ENCODE measurements around the gene TNPO2.

The TNPO2 gene

DNA sequence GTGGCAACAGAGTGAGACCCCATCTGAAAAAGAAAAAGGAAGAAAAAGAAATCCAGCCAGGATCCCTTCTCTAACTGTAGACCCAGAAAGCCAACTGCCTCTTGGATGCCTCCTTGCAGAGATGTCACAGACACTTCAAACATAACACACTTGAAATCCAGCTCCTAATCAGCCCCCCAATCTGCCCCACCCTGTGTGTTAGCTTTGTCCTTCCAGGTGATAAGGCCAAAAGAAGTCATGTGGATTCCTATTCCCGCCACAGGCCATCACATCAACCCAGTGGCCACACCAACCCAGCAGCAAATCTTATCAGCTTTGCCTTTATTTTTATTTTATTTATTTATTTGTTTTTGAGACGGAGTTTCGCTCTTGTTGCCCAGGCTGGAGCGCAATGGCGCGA lies 36.0 kb upstream of the TNPO2 start:
- no peaks in the 10 kb centered on the region for H3K4me1 ChIP-seq (ENCODE audit: low read length)
- no peak overlapping the region for H3K4me3 ChIP-seq (ENCODE audit: low read length)
- no peak for TF ChIP-seq EZH2phosphoT487 (IDR thresholded peaks at IDR 0.05; ENCODE audit: low read depth)
- H3K9me3 ChIP-seq (ENCODE audit: insufficient read depth, low read length) = no peaks in the 10 kb centered on the region
- H3K27me3 ChIP-seq (ENCODE audit: low read depth, low read length) = no peaks in the 10 kb centered on the region
- H3K9ac ChIP-seq (ENCODE audit: low read length) = no peak overlapping the region
- peaks cover 7% of the 10 kb centered on the region for H3K36me3 ChIP-seq (replicated peaks; ENCODE audit: low read depth, low read length)
- H2AFZ ChIP-seq (ENCODE audit: low read depth, low read length) = no peak overlapping the region
- H3K4me2 ChIP-seq (ENCODE audit: low read length) = no peak overlapping the region
- H3K79me2 ChIP-seq (ENCODE audit: low read length) = no peaks in the 10 kb centered on the region
- H3K27ac ChIP-seq (ENCODE audit: low read length) = no peak overlapping the region
- H4K20me1 ChIP-seq (ENCODE audit: insufficient read depth, low read length) = no peaks in the 10 kb centered on the region

GRCh38 chr19:12757544-12758274 lies 34.0 kb upstream of the TNPO2 start:
- H3K79me2 ChIP-seq (ENCODE audit: low read length) = no peaks in the 10 kb centered on the region
- H3K4me1 ChIP-seq (ENCODE audit: low read length) = no peaks in the 10 kb centered on the region
- H3K9me3 ChIP-seq (ENCODE audit: insufficient read depth, low read length) = no peaks in the 10 kb centered on the region
- H3K4me2 ChIP-seq (ENCODE audit: low read length) = no peak overlapping the region
- no peaks in the 10 kb centered on the region for H3K36me3 ChIP-seq (replicated peaks; ENCODE audit: low read depth, low read length)
- H3K27me3 ChIP-seq (ENCODE audit: low read depth, low read length) = 0 out of 2 replicates have a peak, but pooled peaks cover 5% of the 10 kb centered on the region
- H3K9ac ChIP-seq (ENCODE audit: low read length) = no peak overlapping the region
- no peak overlapping the region for H3K4me3 ChIP-seq (ENCODE audit: low read length)
- H4K20me1 ChIP-seq (ENCODE audit: insufficient read depth, low read length) = no peaks in the 10 kb centered on the region
- no peak overlapping the region for H2AFZ ChIP-seq (ENCODE audit: low read depth, low read length)
- TF ChIP-seq, protein P1, sequence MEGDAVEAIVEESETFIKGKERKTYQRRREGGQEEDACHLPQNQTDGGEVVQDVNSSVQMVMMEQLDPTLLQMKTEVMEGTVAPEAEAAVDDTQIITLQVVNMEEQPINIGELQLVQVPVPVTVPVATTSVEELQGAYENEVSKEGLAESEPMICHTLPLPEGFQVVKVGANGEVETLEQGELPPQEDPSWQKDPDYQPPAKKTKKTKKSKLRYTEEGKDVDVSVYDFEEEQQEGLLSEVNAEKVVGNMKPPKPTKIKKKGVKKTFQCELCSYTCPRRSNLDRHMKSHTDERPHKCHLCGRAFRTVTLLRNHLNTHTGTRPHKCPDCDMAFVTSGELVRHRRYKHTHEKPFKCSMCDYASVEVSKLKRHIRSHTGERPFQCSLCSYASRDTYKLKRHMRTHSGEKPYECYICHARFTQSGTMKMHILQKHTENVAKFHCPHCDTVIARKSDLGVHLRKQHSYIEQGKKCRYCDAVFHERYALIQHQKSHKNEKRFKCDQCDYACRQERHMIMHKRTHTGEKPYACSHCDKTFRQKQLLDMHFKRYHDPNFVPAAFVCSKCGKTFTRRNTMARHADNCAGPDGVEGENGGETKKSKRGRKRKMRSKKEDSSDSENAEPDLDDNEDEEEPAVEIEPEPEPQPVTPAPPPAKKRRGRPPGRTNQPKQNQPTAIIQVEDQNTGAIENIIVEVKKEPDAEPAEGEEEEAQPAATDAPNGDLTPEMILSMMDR (IDR thresholded peaks at IDR 0.05; ENCODE audit: low read depth, low read length) = no peak
- TF ChIP-seq EZH2phosphoT487 (IDR thresholded peaks at IDR 0.05; ENCODE audit: low read depth) = no peak
- H3K27ac ChIP-seq (ENCODE audit: low read length) = no peak overlapping the region

- Histone ChIP-seq H3K4me2 (ENCODE audit: low read length) (no peak overlapping the region), H4K20me1 (ENCODE audit: insufficient read depth, low read length) (no peaks in the 10 kb centered on the region), H3K27ac (ENCODE audit: low read length) (no peak overlapping the region), H3K79me2 (ENCODE audit: low read length) (no peaks in the 10 kb centered on the region), H3K9ac (ENCODE audit: low read length) (no peak overlapping the region), H3K4me1 (ENCODE audit: low read length) (no peaks in the 10 kb centered on the region), H3K9me3 (ENCODE audit: insufficient read depth, low read length) (no peaks in the 10 kb centered on the region), H3K36me3 (replicated peaks; ENCODE audit: low read depth, low read length) (no peaks in the 10 kb centered on the region), H2AFZ (ENCODE audit: low read depth, low read length) (no peak overlapping the region), H3K4me3 (ENCODE audit: low read length) (no peak overlapping the region), H3K27me3 (ENCODE audit: low read depth, low read length) (peaks cover 15% of the 10 kb centered on the region)
- TF ChIP-seq, protein P1 (IDR thresholded peaks at IDR 0.05; ENCODE audit: low read depth, low read length) = no peak
- TF ChIP-seq EZH2phosphoT487 (IDR thresholded peaks at IDR 0.05; ENCODE audit: low read depth) = no peak
These were observed 32.6 kb upstream of the TNPO2 start for GRCh38 chr19:12756150-12756883.

GRCh38 chr19:12754465-12755196 lies 30.9 kb upstream of the TNPO2 start:
- H3K27ac ChIP-seq (ENCODE audit: low read length) = no peak overlapping the region
- no peaks in the 10 kb centered on the region for H3K79me2 ChIP-seq (ENCODE audit: low read length)
- H3K4me2 ChIP-seq (ENCODE audit: low read length) = no peak overlapping the region
- H4K20me1 ChIP-seq (ENCODE audit: insufficient read depth, low read length) = no peaks in the 10 kb centered on the region
- no peaks in the 10 kb centered on the region for H3K36me3 ChIP-seq (replicated peaks; ENCODE audit: low read depth, low read length)
- H2AFZ ChIP-seq (ENCODE audit: low read depth, low read length) = no peak overlapping the region
- H3K9me3 ChIP-seq (ENCODE audit: insufficient read depth, low read length) = no peaks in the 10 kb centered on the region
- no peak overlapping the region for H3K9ac ChIP-seq (ENCODE audit: low read length)
- H3K4me3 ChIP-seq (ENCODE audit: low read length) = no peak overlapping the region
- no peaks in the 10 kb centered on the region for H3K4me1 ChIP-seq (ENCODE audit: low read length)
- TF ChIP-seq, protein P1 (IDR thresholded peaks at IDR 0.05; ENCODE audit: low read depth, low read length) = no peak
- TF ChIP-seq EZH2phosphoT487 (IDR thresholded peaks at IDR 0.05; ENCODE audit: low read depth) = no peak
- H3K27me3 ChIP-seq (ENCODE audit: low read depth, low read length) = peaks cover 32% of the 10 kb centered on the region

All from OCI-LY3 (cell line).